GM23338 (cell line): ENCODE results near the gene ZNF746. TPM values are rescaled to one million over a fixed set of nuclear protein-coding genes. Genes with fewer than 3 reads are reported as not detected.

Experiments
- ATAC-seq: fragments of 200-7000 bp; cut with Tn5 transposase; 3 replicates; pipeline ENCODE4 v1.9.1; 2020
- DNase-seq: peaks from one replicate; pipeline ENCODE4 v3.0.0-alpha.2; 2015; ENCODE audit warnings: low spot score
- H2AFZ ChIP-seq: fragments of 200-600 bp; sonication (generic); 2 replicates; pipeline ENCODE4 v1.8.0; 2016; ENCODE audit warnings: antibody characterized with exemption, mild to moderate bottlenecking, moderate library complexity
- H3F3A ChIP-seq: fragments of 200-600 bp; sonication (generic); replicated peaks from 2 replicates; pipeline ENCODE4 v1.8.0; 2017; ENCODE audit warnings: antibody characterized with exemption, mixed run types, low read depth
- H3K27ac ChIP-seq: fragments of 200-600 bp; sonication (generic); 2 replicates; pipeline ENCODE4 v1.6.1; 2016; ENCODE audit warnings: low read depth
- H3K27me3 ChIP-seq: fragments of 200-600 bp; sonication (generic); 2 replicates; pipeline ENCODE4 v1.8.0; 2016; ENCODE audit warnings: mild to moderate bottlenecking, mixed run types, moderate library complexity; ENCODE audit not compliant: insufficient read depth
- H3K36me3 ChIP-seq: fragments of 200-600 bp; sonication (generic); 2 replicates; pipeline ENCODE4 v1.8.0; 2016; ENCODE audit warnings: mild to moderate bottlenecking; ENCODE audit not compliant: insufficient read depth
- H3K4me1 ChIP-seq: fragments of 200-600 bp; sonication (generic); 2 replicates; pipeline ENCODE4 v1.8.0; 2016; ENCODE audit warnings: mild to moderate bottlenecking, moderate library complexity; ENCODE audit not compliant: insufficient read depth
- H3K4me2 ChIP-seq: fragments of 200-600 bp; sonication (generic); 2 replicates; pipeline ENCODE4 v1.7.1; 2017; ENCODE audit warnings: mixed run types
- H3K4me3 ChIP-seq: fragments of 200-600 bp; sonication (generic); 2 replicates; pipeline ENCODE4 v1.6.1; 2016; ENCODE audit warnings: mixed run types
- H3K79me2 ChIP-seq: fragments of 200-600 bp; sonication (generic); replicated peaks from 2 replicates; pipeline ENCODE4 v1.8.0; 2017; ENCODE audit warnings: mild to moderate bottlenecking; ENCODE audit not compliant: insufficient read depth
- H3K9me2 ChIP-seq: fragments of 200-600 bp; sonication (generic); 2 replicates; pipeline ENCODE4 v1.8.0; 2017; ENCODE audit not compliant: insufficient read depth
- H4K20me1 ChIP-seq: fragments of 200-600 bp; sonication (generic); replicated peaks from 2 replicates; pipeline ENCODE4 v1.8.0; 2017; ENCODE audit warnings: mild to moderate bottlenecking; ENCODE audit not compliant: insufficient read depth
- H3K27ac Mint-ChIP-seq: 2 replicates; pipeline ENCODE4 v1.8.0; 2020; ENCODE audit warnings: inconsistent platforms, mild to moderate bottlenecking, moderate library complexity, mixed read lengths
- H3K27me3 Mint-ChIP-seq: 3 replicates; pipeline ENCODE4 v1.8.0; 2022; ENCODE audit warnings: low read depth, mild to moderate bottlenecking, moderate library complexity, mixed read lengths, inconsistent platforms; ENCODE audit not compliant: insufficient read depth, poor library complexity
- H3K36me3 Mint-ChIP-seq: 3 replicates; pipeline ENCODE4 v1.8.0; 2021; ENCODE audit warnings: low read depth, mild to moderate bottlenecking, inconsistent platforms, moderate library complexity, mixed read lengths
- H3K4me1 Mint-ChIP-seq: 3 replicates; pipeline ENCODE4 v1.8.0; 2020; ENCODE audit warnings: mild to moderate bottlenecking, inconsistent platforms, mixed read lengths
- H3K4me3 Mint-ChIP-seq: 3 replicates; pipeline ENCODE4 v1.8.0; 2021; ENCODE audit warnings: moderate library complexity, mild to moderate bottlenecking, inconsistent platforms, mixed read lengths
- H3K9me3 Mint-ChIP-seq: 3 replicates; pipeline ENCODE4 v1.8.0; 2020; ENCODE audit warnings: moderate library complexity, mild to moderate bottlenecking, inconsistent platforms, mixed read lengths
- CREB1 ChIP-seq: fragments of 250-450 bp; sonication (Bioruptor Pico); IDR thresholded peaks from 2 replicates; pipeline ENCODE4 v1.5.0; 2020; ENCODE audit warnings: low read depth, mild to moderate bottlenecking, moderate library complexity
- CTCF ChIP-seq, 2 experiments: fragments of 200-600 bp in 1 of 2; sonication (generic) in 1 of 2; conservative IDR thresholded peaks; 2 replicates each; pipeline versions ENCODE4 v1.5.1 to v1.6.1; 2016 to 2017; ENCODE audit warnings: antibody characterized with exemption in 2 of 2, low read depth in 2 of 2, mild to moderate bottlenecking in 2 of 2, moderate library complexity in 1 of 2
- ETS1 ChIP-seq: IDR thresholded peaks from 2 replicates; pipeline ENCODE4 v1.6.1; 2016; ENCODE audit warnings: antibody characterized with exemption
- EZH2 ChIP-seq: fragments of 200-600 bp; sonication (generic); IDR thresholded peaks from one replicate; pipeline ENCODE4 v1.8.0; 2017; ENCODE audit warnings: antibody characterized with exemption, mild to moderate bottlenecking, low read depth; ENCODE audit not compliant: unreplicated experiment
- EZH2phosphoT487 ChIP-seq: fragments of 200-600 bp; sonication (generic); IDR thresholded peaks from one replicate; pipeline ENCODE4 v1.8.1; 2018; ENCODE audit warnings: antibody characterized with exemption; ENCODE audit not compliant: unreplicated experiment
- JUNB ChIP-seq: IDR thresholded peaks from one replicate; pipeline ENCODE4 v1.6.1; 2016; ENCODE audit warnings: antibody characterized with exemption; ENCODE audit not compliant: unreplicated experiment
- POLR2AphosphoS5 ChIP-seq: IDR thresholded peaks from 2 replicates; pipeline ENCODE4 v1.6.1; 2016; ENCODE audit warnings: antibody characterized with exemption, low read depth
- REST ChIP-seq: IDR thresholded peaks from one replicate; pipeline ENCODE4 v1.6.1; 2018; ENCODE audit warnings: antibody characterized with exemption; ENCODE audit not compliant: unreplicated experiment
- STAT1 ChIP-seq: IDR thresholded peaks from one replicate; pipeline ENCODE4 v1.6.1; 2016; ENCODE audit warnings: antibody characterized with exemption; ENCODE audit not compliant: unreplicated experiment
- ZNF331 ChIP-seq: fragments of 250-450 bp; sonication (Bioruptor Pico); IDR thresholded peaks from 2 replicates; pipeline ENCODE4 v1.5.0; 2020; ENCODE audit warnings: low read depth, mild to moderate bottlenecking, moderate library complexity
- polyA plus RNA-seq: library from polyadenylated mRNA; unstranded; fragments of >200 nt; fragmentation: Nextera tagmentation; extraction: Ambion mirVana; gene quantifications from 2 replicates; pipeline ENCODE4 v1.2.1, GENCODE V29; 2016
- total RNA-seq: library from RNA; depleted of rRNA; stranded (reverse); fragments of >200 nt; shearing (Covaris generic); gene quantifications from 2 replicates; pipeline ENCODE4 v1.2.3, GENCODE V29; 2014

ZNF746 gene
- total and polyA plus RNA-seq, 2 experiments from 2014 or later: 10.0 to 18.6 TPM

GRCh38 chr7:149436358-149436757 is 61.3 kb downstream of the ZNF746 start (continued):
- TF ChIP-seq REST (no peak), EZH2phosphoT487 (no peak), STAT1 (no peak), CREB1 (no peak), POLR2AphosphoS5 (no peak), JUNB (no peak), EZH2 (no peak)

GRCh38 chr7:149433124-149433523 is 64.5 kb downstream of the ZNF746 start:
- no peak overlapping the region for H3K27ac Mint-ChIP-seq
- peak overlapping the region; percentile 48; the same call in 1 of the 3 replicates for H3K4me3 Mint-ChIP-seq
- H3F3A ChIP-seq: no peaks in the 10 kb centered on the region
- TF ChIP-seq POLR2AphosphoS5 (no peak), ETS1 (no peak), EZH2 (no peak), CREB1 (no peak), ZNF331 (CRISPR knock-in tag) (no peak), CTCF (conservative IDR thresholded peaks at IDR 0.05; ENCODE audit: low read depth in 2 of 2) (no peak), REST (no peak), JUNB (no peak), EZH2phosphoT487 (no peak)

More at GRCh38 chr7:149433124-149433523, 64.5 kb downstream of the ZNF746 start:
- peak overlapping the region; percentile 77; the same call in 1 of the 2 replicates for H3K4me2 ChIP-seq
- H3K27me3 Mint-ChIP-seq: peaks cover 13% of the 10 kb centered on the region
- H3K36me3 ChIP-seq: no peaks in the 10 kb centered on the region
- no peak for ATAC-seq
- H4K20me1 ChIP-seq: peaks cover 4% of the 10 kb centered on the region; the same call in 1 of the 2 replicates
- H3K4me1 ChIP-seq: peaks cover 4% of the 10 kb centered on the region; the same call in 1 of the 2 replicates
- peaks cover 33% of the 10 kb centered on the region for H3K36me3 Mint-ChIP-seq
- H3K9me2 ChIP-seq: no peaks in the 10 kb centered on the region
- no peak overlapping the region for H2AFZ ChIP-seq
- no peak overlapping the region for H3K27ac ChIP-seq
- H3K4me1 Mint-ChIP-seq: peaks cover 13% of the 10 kb centered on the region
- peak overlapping the region; percentile 59; the same call in 1 of the 2 replicates for H3K4me3 ChIP-seq
- H3K79me2 ChIP-seq: no peaks in the 10 kb centered on the region
- no peak for DNase-seq
- no peaks in the 10 kb centered on the region for H3K9me3 Mint-ChIP-seq
- H3K27me3 ChIP-seq: peaks cover 48% of the 10 kb centered on the region
